Measurements from ENCODE around the gene RAB5A.

Gene RAB5A

GRCh38 chr3:19934098-19934566 is 12.8 kb upstream of the RAB5A start, which contains the start of gene EFHB:
EFHB (minus strand) TSS chr3:19934217; CDS start chr3:19934018, 199 bp downstream.
- WGBS (ENCODE audit: insufficient coverage): 30% methylated on average over 4 of the region's 5 CpGs
- H3K27me3 ChIP-seq (replicated peaks in 2 of 5; ENCODE audit: control insufficient read depth in 4 of 5, insufficient read depth in 5 of 5, low read length in 4 of 5): peaks cover 0 to 28% (median 4%) of the 10 kb centered on the region in 5 experiments
- H3K4me1 ChIP-seq (ENCODE audit: control extremely low read depth in 1 of 4, control insufficient read depth in 4 of 4, insufficient read depth in 4 of 4, low read length in 3 of 4): peaks cover 14 to 37% (median 27%) of the 10 kb centered on the region in 4 experiments
- no peak within 1 kb of the TSS for H3K4me3 ChIP-seq (ENCODE audit: control insufficient read depth in 1 of 7, extremely low read depth in 1 of 7, insufficient read depth in 4 of 7, low read depth in 2 of 7, low read length in 6 of 7)
- H3K36me3 ChIP-seq (ENCODE audit: control insufficient read depth in 4 of 4, insufficient read depth in 4 of 4, low read length in 3 of 4): no peaks in the 10 kb centered on the region
- ChIA-PET POLR2A (no interaction called here), CTCF (no interaction called here)
- peak; percentile 32 to 51 (median 36) for DNase-seq
- H3K27ac ChIP-seq (ENCODE audit: insufficient read depth in 1 of 2, low read depth in 1 of 2, low read length in 2 of 2, poor library complexity in 1 of 2, severe bottlenecking in 2 of 2): no peak within 1 kb of the TSS
- peaks cover 0 to 2% (median 0%) of the 10 kb centered on the region in 5 experiments for H3K9me3 ChIP-seq (ENCODE audit: control extremely low read depth in 1 of 5, control insufficient read depth in 4 of 5, insufficient read depth in 2 of 5, low read depth in 1 of 5, low read length in 4 of 5)

GRCh38 chr3:19937459-19938294 is 9.2 kb upstream of the RAB5A start:
- DNase-seq: peak in 2 of 3 donors; percentile 33 to 50
- Histone ChIP-seq H3K27ac (ENCODE audit: insufficient read depth in 1 of 2, low read depth in 1 of 2, low read length in 2 of 2, poor library complexity in 1 of 2, severe bottlenecking in 2 of 2) (peak overlapping the region in 1 of 2 experiments; percentile 30), H3K4me1 (ENCODE audit: control extremely low read depth in 1 of 4, control insufficient read depth in 4 of 4, insufficient read depth in 4 of 4, low read length in 3 of 4) (peaks cover 0 to 15% (median 5%) of the 10 kb centered on the region in 4 experiments), H3K4me3 (ENCODE audit: control insufficient read depth in 1 of 7, extremely low read depth in 1 of 7, insufficient read depth in 4 of 7, low read depth in 2 of 7, low read length in 6 of 7) (no peak overlapping the region), H3K9me3 (ENCODE audit: control extremely low read depth in 1 of 5, control insufficient read depth in 4 of 5, insufficient read depth in 2 of 5, low read depth in 1 of 5, low read length in 4 of 5) (peaks cover 0 to 2% (median 0%) of the 10 kb centered on the region in 5 experiments), H3K36me3 (ENCODE audit: control insufficient read depth in 4 of 4, insufficient read depth in 4 of 4, low read length in 3 of 4) (no peaks in the 10 kb centered on the region), H3K27me3 (replicated peaks in 2 of 5; ENCODE audit: control insufficient read depth in 4 of 5, insufficient read depth in 5 of 5, low read length in 4 of 5) (peaks cover 0 to 30% (median 4%) of the 10 kb centered on the region in 5 experiments)
- ChIA-PET CTCF (interaction anchor here (1.1 to 1.3 kb wide), 2 partner anchors 10 to 15 kb away, joined by 3 read pairs; no protein-coding TSS in a partner anchor), POLR2A (no interaction called here)
- WGBS (ENCODE audit: insufficient coverage): 77% methylated on average over 2 of the region's 7 CpGs

- WGBS (ENCODE audit: insufficient coverage): no CpG with 5 or more reads among the region's 1 CpG
- H3K27me3 ChIP-seq (replicated peaks in 2 of 5; ENCODE audit: control insufficient read depth in 4 of 5, insufficient read depth in 5 of 5, low read length in 4 of 5): peaks cover 0 to 27% (median 4%) of the 10 kb centered on the region in 5 experiments
- ChIA-PET CTCF (no interaction called here), POLR2A (no interaction called here)
- no peak overlapping the region for H3K4me3 ChIP-seq (ENCODE audit: control insufficient read depth in 1 of 7, extremely low read depth in 1 of 7, insufficient read depth in 4 of 7, low read depth in 2 of 7, low read length in 6 of 7)
- no peak overlapping the region for H3K27ac ChIP-seq (ENCODE audit: insufficient read depth in 1 of 2, low read depth in 1 of 2, low read length in 2 of 2, poor library complexity in 1 of 2, severe bottlenecking in 2 of 2)
- no peaks in the 10 kb centered on the region for H3K36me3 ChIP-seq (ENCODE audit: control insufficient read depth in 4 of 4, insufficient read depth in 4 of 4, low read length in 3 of 4)
- peaks cover 0 to 2% (median 0%) of the 10 kb centered on the region in 5 experiments for H3K9me3 ChIP-seq (ENCODE audit: control extremely low read depth in 1 of 5, control insufficient read depth in 4 of 5, insufficient read depth in 2 of 5, low read depth in 1 of 5, low read length in 4 of 5)
- H3K4me1 ChIP-seq (ENCODE audit: control extremely low read depth in 1 of 4, control insufficient read depth in 4 of 4, insufficient read depth in 4 of 4, low read length in 3 of 4): peaks cover 0 to 10% (median 2%) of the 10 kb centered on the region in 4 experiments
- no peak for DNase-seq
Observed at GRCh38 chr3:19938295-19938627, 8.6 kb upstream of the RAB5A start.

GRCh38 chr3:19940643-19941042 is 6.3 kb upstream of the RAB5A start:
- WGBS (ENCODE audit: insufficient coverage): 100% methylated on average over 1 of the region's 1 CpG
- Histone ChIP-seq H3K4me3 (ENCODE audit: control insufficient read depth in 1 of 7, extremely low read depth in 1 of 7, insufficient read depth in 4 of 7, low read depth in 2 of 7, low read length in 6 of 7) (no peak overlapping the region), H3K4me1 (ENCODE audit: control extremely low read depth in 1 of 4, control insufficient read depth in 4 of 4, insufficient read depth in 4 of 4, low read length in 3 of 4) (peaks cover 0 to under 1% (median 0%) of the 10 kb centered on the region in 4 experiments), H3K27me3 (replicated peaks in 2 of 5; ENCODE audit: control insufficient read depth in 4 of 5, insufficient read depth in 5 of 5, low read length in 4 of 5) (peaks cover 0 to 10% (median 0%) of the 10 kb centered on the region in 5 experiments), H3K27ac (ENCODE audit: insufficient read depth in 1 of 2, low read depth in 1 of 2, low read length in 2 of 2, poor library complexity in 1 of 2, severe bottlenecking in 2 of 2) (no peak overlapping the region), H3K36me3 (ENCODE audit: control insufficient read depth in 4 of 4, insufficient read depth in 4 of 4, low read length in 3 of 4) (no peaks in the 10 kb centered on the region), H3K9me3 (ENCODE audit: control extremely low read depth in 1 of 5, control insufficient read depth in 4 of 5, insufficient read depth in 2 of 5, low read depth in 1 of 5, low read length in 4 of 5) (peaks cover 0 to 2% (median 0%) of the 10 kb centered on the region in 5 experiments)
- DNase-seq: no peak
- POLR2A ChIA-PET: no interaction called here
- CTCF ChIA-PET: no interaction called here

GRCh38 chr3:19945534-19945933 is 1.4 kb upstream of the RAB5A start:
- Histone ChIP-seq H3K9me3 (ENCODE audit: control extremely low read depth in 1 of 5, control insufficient read depth in 4 of 5, insufficient read depth in 2 of 5, low read depth in 1 of 5, low read length in 4 of 5) (no peaks in the 10 kb centered on the region), H3K27me3 (replicated peaks in 2 of 5; ENCODE audit: control insufficient read depth in 4 of 5, insufficient read depth in 5 of 5, low read length in 4 of 5) (no peaks in the 10 kb centered on the region), H3K4me1 (ENCODE audit: control extremely low read depth in 1 of 4, control insufficient read depth in 4 of 4, insufficient read depth in 4 of 4, low read length in 3 of 4) (peaks cover 3 to 24% (median 20%) of the 10 kb centered on the region in 4 experiments), H3K27ac (ENCODE audit: insufficient read depth in 1 of 2, low read depth in 1 of 2, low read length in 2 of 2, poor library complexity in 1 of 2, severe bottlenecking in 2 of 2) (no peak overlapping the region), H3K36me3 (ENCODE audit: control insufficient read depth in 4 of 4, insufficient read depth in 4 of 4, low read length in 3 of 4) (peaks cover 0 to 3% (median 0%) of the 10 kb centered on the region in 4 experiments), H3K4me3 (ENCODE audit: control insufficient read depth in 1 of 7, extremely low read depth in 1 of 7, insufficient read depth in 4 of 7, low read depth in 2 of 7, low read length in 6 of 7) (no peak overlapping the region)
- ChIA-PET POLR2A (no interaction called here), CTCF (interaction anchor here (1.6 kb wide), 1 partner anchor 95 kb away, joined by 6 read pairs; the partner anchor contains the start of gene KAT2B)
- 93% methylated on average over 8 of the region's 9 CpGs for WGBS (ENCODE audit: insufficient coverage)
- no peak for DNase-seq

GRCh38 chr3:19945969-19946831 is 697 bp upstream of the RAB5A start:
- peak overlapping the region; percentile 83 to 98 (median 97) for H3K4me3 ChIP-seq (ENCODE audit: control insufficient read depth in 1 of 7, extremely low read depth in 1 of 7, insufficient read depth in 4 of 7, low read depth in 2 of 7, low read length in 6 of 7)
- WGBS (ENCODE audit: insufficient coverage): 61% methylated on average over 19 of the region's 26 CpGs
- CTCF ChIA-PET: interaction anchor here (1.6 kb wide), 1 partner anchor 94 kb away, joined by 6 read pairs; the partner anchor contains the start of gene KAT2B
- H3K27me3 ChIP-seq (replicated peaks in 2 of 5; ENCODE audit: control insufficient read depth in 4 of 5, insufficient read depth in 5 of 5, low read length in 4 of 5): no peaks in the 10 kb centered on the region
- peaks cover 0 to 5% (median 2%) of the 10 kb centered on the region in 4 experiments for H3K36me3 ChIP-seq (ENCODE audit: control insufficient read depth in 4 of 4, insufficient read depth in 4 of 4, low read length in 3 of 4)
- POLR2A ChIA-PET: no interaction called here
- DNase-seq: peak in 2 of 3 donors; percentile 71 to 78
- H3K9me3 ChIP-seq (ENCODE audit: control extremely low read depth in 1 of 5, control insufficient read depth in 4 of 5, insufficient read depth in 2 of 5, low read depth in 1 of 5, low read length in 4 of 5): no peaks in the 10 kb centered on the region
- peak overlapping the region; percentile 92 to 95 for H3K27ac ChIP-seq (ENCODE audit: insufficient read depth in 1 of 2, low read depth in 1 of 2, low read length in 2 of 2, poor library complexity in 1 of 2, severe bottlenecking in 2 of 2)
- peaks cover 3 to 24% (median 20%) of the 10 kb centered on the region in 4 experiments for H3K4me1 ChIP-seq (ENCODE audit: control extremely low read depth in 1 of 4, control insufficient read depth in 4 of 4, insufficient read depth in 4 of 4, low read length in 3 of 4)

All from common myeloid progenitor, CD34-positive (primary cell).